GM12891 (cell line): ENCODE measurements around the gene LNX1.

Source experiments
- DNase-seq: peaks from one replicate; pipeline ENCODE4 v3.0.0; 2011; ENCODE audit warnings: low spot score; ENCODE audit not compliant: insufficient read length
- FAIRE-seq: peaks from 2 replicates; lab custom pipeline; 2011; peaks lifted over from hg19 to GRCh38; lab: Jason Lieb, UNC
- PAX5 ChIP-seq: IDR thresholded peaks from 2 replicates; pipeline ENCODE4 v1.6.1; 2011; ENCODE audit warnings: low read length, moderate library complexity, mild to moderate bottlenecking; ENCODE audit not compliant: insufficient read depth, severe bottlenecking
- POLR2A ChIP-seq: IDR thresholded peaks from 2 replicates; pipeline ENCODE4 v1.6.1; 2011; ENCODE audit warnings: low read depth, low read length, control low read depth
- POLR2AphosphoS5 ChIP-seq: IDR thresholded peaks from 2 replicates; pipeline ENCODE4 v1.6.1; 2011; ENCODE audit warnings: low read depth, low read length, control low read depth
- POU2F2 ChIP-seq: IDR thresholded peaks from 2 replicates; pipeline ENCODE4 v1.6.1; 2011; ENCODE audit warnings: low read depth, mild to moderate bottlenecking, control low read depth, low read length, moderate library complexity
- SPI1 ChIP-seq: IDR thresholded peaks from 2 replicates; pipeline ENCODE4 v1.6.1; 2011; ENCODE audit warnings: low read depth, low read length, control low read depth
- TAF1 ChIP-seq: IDR thresholded peaks from 2 replicates; pipeline ENCODE4 v1.6.1; 2011; ENCODE audit warnings: low read depth, low read length, control low read depth

Gene LNX1

DNA sequence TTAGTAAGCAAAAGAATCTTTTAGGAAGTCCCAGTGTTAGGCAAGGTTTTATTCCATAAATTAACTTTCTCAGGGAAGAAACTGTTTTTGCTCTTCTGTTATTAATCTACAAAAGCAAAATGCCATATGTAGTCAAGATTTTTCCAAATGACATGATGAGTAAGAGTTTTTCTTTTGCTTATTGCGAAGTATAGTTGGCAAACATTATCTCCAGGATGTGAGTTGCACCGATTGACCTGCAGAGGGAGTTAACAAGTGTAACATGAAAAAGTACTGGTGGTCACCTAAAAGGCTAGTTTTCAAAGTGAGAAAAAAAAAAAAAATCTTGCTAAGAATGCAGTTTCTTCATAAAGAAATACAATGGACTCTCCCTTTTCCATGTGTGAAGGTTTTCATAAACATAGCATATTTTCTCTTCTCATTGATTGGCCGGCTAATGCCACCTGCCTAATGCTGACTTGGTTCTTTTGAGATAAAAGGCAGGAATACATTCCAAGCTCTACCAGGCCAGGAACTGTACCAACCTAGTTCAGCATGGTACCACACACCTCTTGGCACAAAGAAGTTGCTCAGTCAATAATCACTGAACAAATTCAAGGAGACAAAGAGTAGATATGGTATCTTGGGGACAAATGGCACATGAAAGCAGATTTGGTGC lies 100.2 kb downstream of the LNX1 start:
- TF ChIP-seq TAF1: no peak
- no peak for TF ChIP-seq PAX5
- TF ChIP-seq SPI1: no peak
- no peak for TF ChIP-seq POU2F2
- no peak for TF ChIP-seq POLR2AphosphoS5
- TF ChIP-seq POLR2A: no peak
- no peak for FAIRE-seq

DNA sequence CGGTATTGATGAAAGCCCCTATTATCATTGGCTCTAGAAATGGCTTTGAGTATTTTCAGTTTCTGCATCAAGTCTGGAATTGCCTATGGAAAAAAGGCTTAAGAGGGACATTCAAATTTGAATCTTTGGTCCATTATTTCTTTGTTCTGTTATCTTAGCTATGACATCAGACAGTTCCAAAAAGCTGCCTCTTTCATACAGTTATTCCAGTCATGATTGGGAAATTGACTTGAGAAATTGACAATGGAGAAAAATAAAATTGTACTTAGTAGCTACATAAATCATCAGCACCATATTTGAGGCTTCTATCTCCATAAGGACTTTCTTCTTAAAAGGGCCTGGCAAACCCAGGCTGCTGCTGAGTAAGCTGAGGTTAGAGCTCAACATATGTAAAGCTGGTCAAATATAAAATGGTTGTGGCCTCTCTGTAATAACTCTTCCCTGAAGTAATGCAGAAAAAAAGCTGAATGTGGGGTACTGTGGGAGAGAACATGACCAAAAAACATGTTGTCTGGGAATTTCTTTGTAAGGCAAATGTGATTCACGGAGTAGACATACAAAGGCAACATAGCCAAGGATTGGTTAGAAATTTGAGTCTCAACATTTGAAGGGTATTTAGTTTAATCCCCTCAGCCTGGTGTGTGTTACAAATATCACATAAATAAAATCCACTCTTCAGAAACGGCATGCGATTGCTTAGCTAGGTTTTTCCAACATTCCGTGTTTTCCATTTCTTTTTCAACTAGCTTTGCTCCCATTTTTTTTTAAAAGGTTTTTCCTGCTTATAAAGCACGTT lies 100.9 kb downstream of the LNX1 start:
- TF ChIP-seq TAF1 (no peak), POLR2A (no peak), POLR2AphosphoS5 (no peak), SPI1 (no peak), POU2F2 (no peak), PAX5 (no peak)
- FAIRE-seq: no peak
- no peak for DNase-seq

More for the DNA sequence above, 100.2 kb downstream of the LNX1 start:
- no peak for DNase-seq

DNA sequence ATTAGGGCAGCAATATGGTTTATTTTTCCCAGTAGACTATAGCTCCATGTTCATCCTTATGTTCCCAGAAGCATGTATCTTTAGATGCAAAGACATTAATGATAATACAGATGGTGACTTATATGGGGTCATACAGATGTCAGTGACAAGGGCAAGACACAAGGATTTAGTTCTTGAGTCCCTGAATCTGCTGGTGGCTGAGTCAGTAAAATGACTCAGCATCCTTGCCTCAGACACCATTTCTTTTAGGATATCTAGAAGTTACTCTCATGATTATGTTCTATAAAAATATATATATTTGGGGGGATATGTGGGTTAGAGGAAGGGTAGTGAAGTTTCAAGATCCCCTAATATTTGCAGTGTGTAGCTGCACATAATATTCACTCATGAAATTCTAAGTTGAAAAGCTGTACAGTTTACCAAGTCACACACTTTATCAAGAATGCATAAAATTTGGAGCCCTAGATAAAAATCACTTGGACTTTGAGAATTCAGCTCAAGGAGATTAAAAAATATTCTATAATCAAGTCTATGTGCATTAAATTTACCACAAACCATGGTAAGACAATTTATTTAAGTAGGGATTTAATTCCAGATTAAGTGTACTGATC lies 101.9 kb downstream of the LNX1 start:
- DNase-seq (no peak), FAIRE-seq (no peak)
- TF ChIP-seq SPI1 (no peak), POU2F2 (no peak), POLR2AphosphoS5 (no peak), PAX5 (no peak), TAF1 (no peak), POLR2A (no peak)

GRCh38 chr4:53487766-53488165 lies 103.5 kb downstream of the LNX1 start:
- TF ChIP-seq POLR2AphosphoS5 (no peak), PAX5 (no peak), TAF1 (no peak), POU2F2 (no peak), POLR2A (no peak), SPI1 (no peak)
- DNase-seq (no peak), FAIRE-seq (no peak)

- no peak for DNase-seq
- FAIRE-seq: no peak
- no peak for TF ChIP-seq SPI1
- no peak for TF ChIP-seq POLR2AphosphoS5
- TF ChIP-seq POU2F2: no peak
- no peak for TF ChIP-seq TAF1
- no peak for TF ChIP-seq POLR2A
- TF ChIP-seq PAX5: no peak
These were observed 105.6 kb downstream of the LNX1 start for GRCh38 chr4:53485658-53486040.

DNA sequence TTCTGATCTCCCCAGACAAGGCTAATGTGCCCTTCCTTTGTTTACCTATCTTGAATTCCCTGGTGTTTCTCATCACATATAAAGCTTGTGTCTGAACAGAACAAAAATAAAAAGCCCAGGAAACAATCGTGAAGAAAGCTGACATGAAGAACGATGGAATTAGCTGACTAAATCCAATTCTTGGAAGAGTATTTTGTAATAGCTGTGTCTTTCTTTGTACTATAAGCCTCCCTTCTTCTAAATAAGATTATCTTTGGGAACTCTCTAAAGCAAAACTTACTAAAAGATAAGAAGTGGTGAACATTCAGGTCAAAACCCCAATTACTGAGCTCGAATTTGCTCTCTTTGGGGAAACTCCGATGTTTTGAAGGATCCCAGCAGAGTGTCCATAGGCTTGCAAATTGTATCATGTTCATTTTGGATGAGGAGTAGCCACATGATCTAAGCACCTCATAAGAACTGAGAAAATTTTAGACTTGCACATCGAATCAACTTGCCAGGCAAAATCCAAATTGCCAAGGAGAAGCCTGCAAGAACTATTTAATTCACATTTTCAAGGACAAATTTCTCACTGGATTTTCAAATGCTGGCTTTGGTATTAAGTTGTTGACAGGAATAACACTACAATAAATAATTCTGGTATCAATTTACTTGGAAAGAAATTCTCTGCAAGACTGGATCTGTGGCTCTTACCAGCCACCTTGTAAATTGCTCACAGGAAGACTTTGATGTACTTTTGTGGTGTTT lies 106.2 kb downstream of the LNX1 start:
- no peak for DNase-seq
- TF ChIP-seq TAF1: no peak
- no peak for TF ChIP-seq SPI1
- FAIRE-seq: no peak

DNA sequence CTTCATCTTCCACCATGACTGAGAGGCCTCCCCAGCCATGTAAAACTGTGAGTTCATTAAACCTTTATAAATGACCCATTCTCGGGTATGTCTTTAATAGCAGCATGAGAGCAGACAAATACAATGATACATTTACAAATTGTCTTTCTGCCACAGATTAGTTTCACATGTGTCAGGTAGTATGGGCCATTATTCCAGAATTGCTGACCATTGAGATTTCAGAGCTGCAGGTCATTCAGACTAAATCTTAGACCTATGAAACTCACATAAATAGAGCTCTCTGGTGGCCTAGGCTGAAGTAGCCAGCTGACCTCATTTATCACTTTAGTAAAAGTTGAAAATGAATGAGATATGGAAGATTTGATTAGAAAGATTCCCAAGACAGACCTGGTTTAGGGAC lies 108.0 kb downstream of the LNX1 start:
- no peak for FAIRE-seq
- no peak for TF ChIP-seq POLR2A
- TF ChIP-seq SPI1: no peak
- TF ChIP-seq PAX5: no peak
- TF ChIP-seq TAF1: no peak
- TF ChIP-seq POU2F2: no peak
- TF ChIP-seq POLR2AphosphoS5: no peak

DNA sequence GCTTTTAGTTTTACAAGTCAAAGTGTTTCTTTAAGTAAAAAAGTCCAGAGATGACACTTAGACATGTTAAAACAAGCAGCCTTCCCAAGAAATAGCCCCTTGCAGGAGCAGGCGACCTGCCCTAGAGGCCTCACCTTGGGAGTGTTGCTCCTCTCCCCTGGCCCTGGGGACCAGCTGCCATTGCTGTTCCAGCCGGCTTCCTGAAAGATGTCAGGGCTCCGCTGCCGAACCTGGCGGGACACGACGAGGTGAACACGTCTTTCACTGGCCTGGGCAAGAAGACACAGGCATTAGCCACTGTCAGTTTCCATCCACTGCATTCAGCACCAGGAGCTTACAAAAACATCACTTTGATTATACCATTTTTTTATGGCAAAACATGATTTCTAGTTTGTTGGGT lies 109.7 kb downstream of the LNX1 start:
- no peak for TF ChIP-seq POU2F2
- TF ChIP-seq POLR2AphosphoS5: no peak
- no peak for TF ChIP-seq PAX5
- no peak for TF ChIP-seq POLR2A
- TF ChIP-seq TAF1: no peak
- TF ChIP-seq SPI1: no peak
- FAIRE-seq: no peak

More for the DNA sequence above, 108.0 kb downstream of the LNX1 start:
- no peak for DNase-seq

GRCh38 chr4:53480909-53481308 lies 110.4 kb downstream of the LNX1 start:
- TF ChIP-seq POU2F2 (no peak), POLR2A (no peak), PAX5 (no peak), TAF1 (no peak), SPI1 (no peak), POLR2AphosphoS5 (no peak)
- no peak for DNase-seq
- no peak for FAIRE-seq

More for the DNA sequence above, 109.7 kb downstream of the LNX1 start:
- no peak for DNase-seq
